Fibroblast of pulmonary artery (primary cell): ENCODE data around the gene STK10.

Experiments used
- DNase-seq: peaks from one replicate; pipeline ENCODE4 v3.0.0-alpha.2; 2010; ENCODE audit warnings: low read depth
- H3K4me3 ChIP-seq: replicated peaks from 2 replicates; pipeline ENCODE4 v1.5.1; 2011; ENCODE audit warnings: low read depth, mild to moderate bottlenecking, control low read depth, low read length, moderate library complexity
- TF ChIP-seq, protein P1 (sequence below): IDR thresholded peaks from 2 replicates; pipeline ENCODE4 v1.5.1; 2011; ENCODE audit warnings: mild to moderate bottlenecking, control low read depth, low read length, inconsistent platforms; ENCODE audit errors: missing control alignments

STK10 gene

DNA sequence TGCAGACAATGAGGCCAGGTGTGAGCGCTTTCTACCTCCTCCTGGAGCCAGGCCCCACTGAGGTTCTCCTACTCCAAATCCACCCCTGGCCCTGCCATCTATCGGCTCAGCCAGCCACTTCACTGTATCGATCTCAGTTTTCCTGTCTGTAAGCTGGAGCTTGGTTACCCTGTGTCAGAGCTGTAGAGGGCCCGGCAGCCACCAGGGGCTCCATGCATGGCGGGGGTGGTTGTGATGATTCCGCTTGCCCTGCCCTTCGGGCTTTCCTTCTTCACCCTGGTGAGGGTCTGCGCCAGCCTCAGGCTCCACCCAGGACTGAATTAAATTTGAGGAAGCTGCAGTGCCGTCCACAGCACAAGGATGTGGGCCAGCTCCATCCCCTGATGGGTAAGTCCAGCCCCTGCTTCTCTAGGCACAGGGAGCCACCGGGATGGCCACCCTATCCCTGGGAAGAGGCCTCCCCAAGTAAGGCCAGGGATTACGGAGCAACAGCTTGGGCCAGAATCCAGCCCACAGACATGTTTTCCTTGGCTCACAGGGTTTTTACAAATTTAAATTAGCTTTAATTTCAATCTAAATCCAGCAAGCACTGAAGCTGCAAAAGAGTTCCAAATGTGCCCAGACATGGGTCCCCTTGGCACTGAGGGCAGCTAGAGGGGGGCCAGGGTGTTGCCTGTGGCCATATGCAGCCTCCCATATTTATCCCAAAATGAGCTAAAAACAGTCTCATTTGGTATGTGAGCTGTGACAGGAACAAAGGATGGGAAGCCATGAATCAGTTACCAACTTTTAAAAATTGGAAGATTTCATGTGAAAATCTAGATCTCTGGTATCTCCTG, 92.4 kb downstream of the STK10 start:
- TF ChIP-seq, protein P1, sequence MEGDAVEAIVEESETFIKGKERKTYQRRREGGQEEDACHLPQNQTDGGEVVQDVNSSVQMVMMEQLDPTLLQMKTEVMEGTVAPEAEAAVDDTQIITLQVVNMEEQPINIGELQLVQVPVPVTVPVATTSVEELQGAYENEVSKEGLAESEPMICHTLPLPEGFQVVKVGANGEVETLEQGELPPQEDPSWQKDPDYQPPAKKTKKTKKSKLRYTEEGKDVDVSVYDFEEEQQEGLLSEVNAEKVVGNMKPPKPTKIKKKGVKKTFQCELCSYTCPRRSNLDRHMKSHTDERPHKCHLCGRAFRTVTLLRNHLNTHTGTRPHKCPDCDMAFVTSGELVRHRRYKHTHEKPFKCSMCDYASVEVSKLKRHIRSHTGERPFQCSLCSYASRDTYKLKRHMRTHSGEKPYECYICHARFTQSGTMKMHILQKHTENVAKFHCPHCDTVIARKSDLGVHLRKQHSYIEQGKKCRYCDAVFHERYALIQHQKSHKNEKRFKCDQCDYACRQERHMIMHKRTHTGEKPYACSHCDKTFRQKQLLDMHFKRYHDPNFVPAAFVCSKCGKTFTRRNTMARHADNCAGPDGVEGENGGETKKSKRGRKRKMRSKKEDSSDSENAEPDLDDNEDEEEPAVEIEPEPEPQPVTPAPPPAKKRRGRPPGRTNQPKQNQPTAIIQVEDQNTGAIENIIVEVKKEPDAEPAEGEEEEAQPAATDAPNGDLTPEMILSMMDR = no peak
- no peak for DNase-seq
- H3K4me3 ChIP-seq = no peak overlapping the region

DNA sequence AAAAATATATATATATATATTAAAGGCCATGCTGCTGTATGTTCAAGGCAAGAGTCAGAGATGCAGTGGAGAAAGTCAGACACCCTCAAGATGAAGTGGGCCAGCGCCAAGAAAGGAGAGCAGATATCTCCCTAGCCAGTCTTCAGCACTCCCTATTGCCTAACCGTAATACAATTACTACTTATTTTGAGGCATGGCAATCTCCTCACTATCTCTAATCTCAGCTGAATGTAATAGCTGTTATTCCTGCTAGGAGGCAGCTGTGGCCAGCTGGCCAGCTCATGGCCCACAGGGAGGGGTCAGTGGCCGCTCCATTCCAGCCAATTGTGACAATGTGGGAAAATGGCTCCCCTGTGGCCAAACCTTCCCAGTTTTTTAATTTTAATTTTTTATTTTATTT, 94.1 kb downstream of the STK10 start:
- peak; percentile 78 for DNase-seq
- no peak overlapping the region for H3K4me3 ChIP-seq
- TF ChIP-seq, protein P1 = peak; percentile 9

DNA sequence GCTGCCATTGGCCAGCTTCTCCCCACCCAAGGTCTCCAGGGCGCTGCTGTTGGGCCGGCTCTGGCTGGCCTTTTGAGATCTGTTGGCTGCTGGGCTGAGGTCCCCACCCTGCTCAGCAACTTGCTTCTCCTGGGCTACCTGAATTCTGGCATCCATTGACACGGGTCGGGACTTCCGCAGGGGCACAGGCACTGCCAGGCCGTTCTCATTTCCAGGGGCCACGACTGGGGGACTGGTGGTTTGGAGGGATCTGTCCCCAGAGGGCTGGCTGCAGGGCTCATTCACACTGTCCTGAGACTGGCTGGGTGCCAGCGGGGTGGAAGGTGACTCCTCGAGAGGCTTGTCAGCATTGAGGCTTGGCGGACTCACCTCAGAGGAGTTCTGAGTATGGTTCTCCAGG, 94.5 kb downstream of the STK10 start:
- no peak overlapping the region for H3K4me3 ChIP-seq
- TF ChIP-seq, protein P1 = no peak
- no peak for DNase-seq

DNA sequence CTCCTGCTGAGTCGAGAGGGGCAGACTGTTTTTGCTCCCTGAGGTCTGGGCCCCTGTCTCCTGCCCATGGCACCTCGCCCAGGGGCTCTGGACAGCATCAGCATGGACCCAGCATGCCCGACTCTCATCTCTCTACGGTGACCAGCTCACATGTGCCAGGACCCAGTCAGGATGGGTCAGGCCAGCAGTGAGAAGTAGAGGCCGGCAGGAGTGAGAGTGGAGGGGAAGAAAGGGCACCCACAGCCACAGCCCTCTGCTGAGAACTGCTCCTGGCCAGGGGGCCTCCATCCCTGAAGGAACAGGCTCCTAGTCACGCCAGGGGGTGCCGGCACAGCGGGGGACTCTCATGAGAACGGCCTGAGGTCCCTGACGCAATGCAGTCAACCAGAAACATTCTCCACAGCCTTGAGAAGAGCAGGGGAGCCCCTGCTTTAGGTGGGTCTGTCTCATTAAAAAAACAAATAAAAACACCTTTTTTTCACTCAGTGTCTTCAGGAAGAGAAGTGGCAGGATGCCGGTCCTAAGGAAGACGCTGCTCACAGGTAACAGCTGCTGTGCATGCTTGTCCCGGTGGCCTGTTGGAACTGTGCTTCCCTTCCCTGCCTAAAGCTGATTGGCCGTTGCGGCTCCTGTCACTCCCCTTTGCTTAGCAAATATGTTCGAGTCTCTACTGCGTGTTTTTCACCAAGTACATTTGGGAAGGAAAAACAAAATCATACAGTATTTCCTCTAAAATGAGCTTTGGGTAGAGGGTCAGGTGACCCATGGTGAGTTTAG, 95.9 kb downstream of the STK10 start:
- TF ChIP-seq, protein P1 = no peak
- no peak for DNase-seq
- H3K4me3 ChIP-seq = no peak overlapping the region

DNA sequence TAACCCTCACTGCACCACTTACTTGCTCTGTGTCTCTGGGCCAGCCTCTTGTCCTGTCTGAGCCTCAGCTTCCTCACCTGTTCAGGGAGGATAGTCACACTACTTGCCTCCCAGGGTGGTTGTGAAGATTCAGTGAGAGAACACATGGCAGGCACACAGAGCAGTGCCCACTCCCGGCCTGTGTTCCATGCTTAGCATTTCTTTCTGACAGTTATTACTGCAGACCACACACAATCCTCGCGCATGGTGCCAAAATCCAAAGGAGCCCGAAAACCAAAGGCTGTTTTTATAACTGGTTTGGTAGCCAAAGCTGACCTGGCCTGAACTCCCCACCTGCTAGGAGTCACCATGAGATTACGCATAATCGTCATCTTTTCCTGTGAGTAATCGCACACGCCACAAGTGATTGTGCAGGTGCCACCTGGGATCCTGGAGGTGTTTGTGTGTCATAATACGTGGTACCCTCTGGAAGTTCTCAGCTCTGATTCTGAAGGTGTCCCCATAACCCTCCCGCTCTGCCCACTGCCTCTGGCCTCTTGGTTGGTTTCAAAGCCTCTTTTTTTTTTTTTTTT, 97.0 kb downstream of the STK10 start:
- H3K4me3 ChIP-seq = no peak overlapping the region
- TF ChIP-seq, protein P1 = no peak
- no peak for DNase-seq

DNA sequence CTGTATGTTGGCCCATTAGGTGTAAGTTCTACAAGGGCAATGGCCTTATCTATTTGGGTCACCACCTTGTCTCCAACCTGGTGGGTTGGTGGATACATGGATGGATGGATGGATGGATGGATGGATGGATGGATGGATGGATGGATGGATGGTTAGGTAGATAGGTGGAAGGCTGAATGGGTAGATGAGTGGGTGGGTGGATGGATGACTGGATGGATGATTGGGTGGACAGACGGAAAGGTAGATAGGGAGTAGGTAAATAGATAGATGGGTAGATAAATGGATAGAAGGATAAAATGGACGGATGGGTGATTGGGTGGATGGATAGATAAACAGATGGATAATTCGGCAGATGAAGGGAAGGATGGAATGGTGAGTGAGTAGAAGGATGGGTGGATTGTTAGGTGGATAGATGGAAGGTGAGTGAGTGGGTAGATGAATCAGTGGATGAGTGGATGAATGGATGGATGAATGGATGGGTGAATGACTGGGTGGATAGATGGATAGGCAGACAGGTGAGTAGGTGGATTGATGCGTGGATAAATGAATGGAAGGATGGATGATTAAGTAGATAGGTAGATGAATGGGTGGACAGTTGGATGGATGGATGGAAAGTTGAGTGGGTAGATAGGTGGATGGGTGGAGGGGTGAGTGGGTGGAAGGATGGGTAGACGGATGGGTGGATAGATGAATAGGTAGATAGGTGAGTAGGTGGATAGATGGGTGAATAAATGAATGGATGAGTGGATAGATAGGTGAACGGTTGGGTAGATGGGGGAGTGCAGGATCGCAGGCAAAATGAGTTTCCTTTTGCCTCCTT, 98.5 kb downstream of the STK10 start:
- H3K4me3 ChIP-seq = no peak overlapping the region
- TF ChIP-seq, protein P1 = no peak
- no peak for DNase-seq
